Inferior parietal cortex (tissue), 1 donor: ENCODE results near the gene TMEM35B.
"Not testable (repeated sequence)": the region's sequence is repeated elsewhere in the genome, so short reads cannot be mapped to it uniquely, and the experiment has no call there.

ENCODE experiments used
- DNase-seq: peaks from one replicate; pipeline ENCODE4 v3.0.0-alpha.2; 2016; ENCODE audit errors: extremely low spot score

Gene TMEM35B

GRCh38 chr1:34976384-34977209 is 8.6 kb downstream of the TMEM35B start:
- DNase-seq: no peak

GRCh38 chr1:34975771-34976170 is 9.4 kb downstream of the TMEM35B start:
- no peak for DNase-seq

- no peak for DNase-seq
Observed at GRCh38 chr1:34975338-34975737, 9.8 kb downstream of the TMEM35B start.

- no peak for DNase-seq
Observed at GRCh38 chr1:34974626-34975025, 10.5 kb downstream of the TMEM35B start.

GRCh38 chr1:34973326-34973725 is 11.8 kb downstream of the TMEM35B start:
- no peak for DNase-seq

GRCh38 chr1:34970829-34971228 is 14.3 kb downstream of the TMEM35B start:
- no peak for DNase-seq

GRCh38 chr1:34970220-34970735 is 14.9 kb downstream of the TMEM35B start:
- no peak for DNase-seq

GRCh38 chr1:34968297-34968696 is 16.9 kb downstream of the TMEM35B start:
- not testable (repeated sequence) for DNase-seq

GRCh38 chr1:34967672-34968071 is 17.5 kb downstream of the TMEM35B start:
- not testable (repeated sequence) for DNase-seq

GRCh38 chr1:34965597-34965996 is 19.6 kb downstream of the TMEM35B start:
- no peak for DNase-seq

GRCh38 chr1:34950428-34950827 is 34.7 kb downstream of the TMEM35B start:
- DNase-seq: no peak

GRCh38 chr1:34948739-34949138 is 36.4 kb downstream of the TMEM35B start:
- DNase-seq: not testable (repeated sequence)

GRCh38 chr1:34947641-34948314 is 37.4 kb downstream of the TMEM35B start:
- not testable (repeated sequence) for DNase-seq

GRCh38 chr1:34946211-34946610 is 38.9 kb downstream of the TMEM35B start:
- DNase-seq: no peak

GRCh38 chr1:34941798-34942197 is 43.3 kb downstream of the TMEM35B start:
- not testable (repeated sequence) for DNase-seq
